Thyroid gland (tissue), 4 donors: Measurements from ENCODE around the gene SASH1.

ENCODE experiments used
- CTCF ChIP-seq, 6 experiments: fragments of 200-600 bp in 3 of 6; fragments of 450-650 bp in 3 of 6; sonication (generic) in 3 of 6; IDR thresholded peaks; one replicate each; pipeline ENCODE4 v1.5.1; 2016 to 2019; ENCODE audit warnings: antibody characterized with exemption in 6 of 6, mild to moderate bottlenecking in 2 of 6, inconsistent platforms in 1 of 6, moderate library complexity in 1 of 6
- POLR2A ChIP-seq, 2 donors: fragments of 450-650 bp; IDR thresholded peaks; one replicate each; pipeline ENCODE4 v1.6.1; 2017; ENCODE audit warnings: antibody characterized with exemption in 2 of 2, mild to moderate bottlenecking in 2 of 2, moderate library complexity in 1 of 2

- no peak for TF ChIP-seq CTCF (IDR thresholded peaks at IDR 0.05)
- TF ChIP-seq POLR2A (IDR thresholded peaks at IDR 0.05) = no peak
Measured at GRCh38 chr6:148298683-148299082, 44.0 kb upstream of the SASH1 start.
